Activated CD4-positive, alpha-beta T cell treated with anti-CD3 and anti-CD28 coated beads for 36 hours (primary cell): ENCODE data around the gene GGA2. TPM values are rescaled to one million over a fixed set of nuclear protein-coding genes. Genes with fewer than 3 reads are reported as not detected.
"Not testable (repeated sequence)": the region's sequence is repeated elsewhere in the genome, so short reads cannot be mapped to it uniquely, and the experiment has no call there.

Experiments
- ATAC-seq: fragments of 200-7000 bp; cut with Tn5 transposase; one replicate; pipeline ENCODE4 v1.10.0; 2021; ENCODE audit warnings: mild to moderate bottlenecking, moderate library complexity
- CTCF ChIA-PET: fragments of 350-600 bp; sonication (Branson Sonifier 250); formaldehyde crosslinking; loops from one replicate; lab custom pipeline; 2021; ENCODE audit warnings: antibody characterized with exemption; lab: Charles Lee
- POLR2A ChIA-PET: fragments of 350-600 bp; sonication (Branson Sonifier 250); formaldehyde crosslinking; loops from one replicate; lab custom pipeline; 2021; ENCODE audit warnings: antibody characterized with exemption, inconsistent platforms; lab: Charles Lee
- DNase-seq: peaks from one replicate; pipeline ENCODE4 v3.0.0-alpha.2; 2020
- H3K27ac Mint-ChIP-seq: one replicate; pipeline ENCODE4 v1.8.0; 2021; ENCODE audit warnings: mixed read lengths
- H3K27me3 Mint-ChIP-seq: one replicate; pipeline ENCODE4 v1.8.0; 2021; ENCODE audit warnings: mixed read lengths
- H3K36me3 Mint-ChIP-seq: one replicate; pipeline ENCODE4 v1.8.0; 2021; ENCODE audit warnings: low read depth, mixed read lengths
- H3K4me1 Mint-ChIP-seq: one replicate; pipeline ENCODE4 v1.8.0; 2021; ENCODE audit warnings: mixed read lengths
- H3K4me3 Mint-ChIP-seq: one replicate; pipeline ENCODE4 v1.8.0; 2021; ENCODE audit warnings: mild to moderate bottlenecking, moderate library complexity, mixed read lengths
- H3K9me3 Mint-ChIP-seq: one replicate; pipeline ENCODE4 v1.8.0; 2021; ENCODE audit warnings: low read depth, mixed read lengths
- intact Hi-C, 2 experiments: fragments of 100-400 bp; cut with DNase I in 1 of 2; cut with micrococcal nuclease in 1 of 2; formaldehyde crosslinking; loops; one replicate each; pipeline versions ENCODE4 v1.14.2 to v1.15.1; 2022 to 2024; cut with DNase I, micrococcal nuclease
- total RNA-seq, 2 experiments: library from RNA; stranded (reverse); gene quantifications; one replicate each; pipeline ENCODE4 v1.2.3, GENCODE V29; 2021

GGA2 gene
- total RNA-seq, 2 experiments from 2014 or later: 86.7 to 114 TPM

DNA sequence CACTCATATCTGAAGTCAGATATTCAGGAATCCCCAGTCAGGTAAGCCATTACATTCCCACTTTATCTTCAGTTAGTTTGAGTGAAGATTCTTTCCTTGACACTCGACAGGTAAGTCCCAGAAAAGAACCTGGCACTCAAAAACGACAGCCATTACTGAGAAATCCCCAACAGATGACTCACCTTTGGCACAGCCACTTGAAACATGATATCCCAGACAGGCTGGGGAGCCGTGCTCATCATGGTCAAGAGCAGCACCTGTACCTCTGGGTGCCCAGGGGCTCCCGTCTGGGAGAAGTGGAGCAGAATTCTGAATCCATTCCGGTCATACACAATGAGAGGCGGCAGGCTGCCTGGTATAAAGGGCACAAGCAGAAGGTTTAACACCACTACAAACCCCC, 40.5 kb downstream of the GGA2 start:
- H3K27me3 Mint-ChIP-seq: no peaks in the 10 kb centered on the region
- CTCF ChIA-PET: no interaction called here
- peaks cover 43% of the 10 kb centered on the region for H3K36me3 Mint-ChIP-seq
- no peak for ATAC-seq
- POLR2A ChIA-PET: no interaction called here
- peak overlapping the region; percentile 28 for H3K27ac Mint-ChIP-seq
- DNase-seq: no peak
- no peaks in the 10 kb centered on the region for H3K9me3 Mint-ChIP-seq
- H3K4me1 Mint-ChIP-seq: no peaks in the 10 kb centered on the region
- intact Hi-C loops: no loop called here
- H3K4me3 Mint-ChIP-seq: no peak overlapping the region

DNA sequence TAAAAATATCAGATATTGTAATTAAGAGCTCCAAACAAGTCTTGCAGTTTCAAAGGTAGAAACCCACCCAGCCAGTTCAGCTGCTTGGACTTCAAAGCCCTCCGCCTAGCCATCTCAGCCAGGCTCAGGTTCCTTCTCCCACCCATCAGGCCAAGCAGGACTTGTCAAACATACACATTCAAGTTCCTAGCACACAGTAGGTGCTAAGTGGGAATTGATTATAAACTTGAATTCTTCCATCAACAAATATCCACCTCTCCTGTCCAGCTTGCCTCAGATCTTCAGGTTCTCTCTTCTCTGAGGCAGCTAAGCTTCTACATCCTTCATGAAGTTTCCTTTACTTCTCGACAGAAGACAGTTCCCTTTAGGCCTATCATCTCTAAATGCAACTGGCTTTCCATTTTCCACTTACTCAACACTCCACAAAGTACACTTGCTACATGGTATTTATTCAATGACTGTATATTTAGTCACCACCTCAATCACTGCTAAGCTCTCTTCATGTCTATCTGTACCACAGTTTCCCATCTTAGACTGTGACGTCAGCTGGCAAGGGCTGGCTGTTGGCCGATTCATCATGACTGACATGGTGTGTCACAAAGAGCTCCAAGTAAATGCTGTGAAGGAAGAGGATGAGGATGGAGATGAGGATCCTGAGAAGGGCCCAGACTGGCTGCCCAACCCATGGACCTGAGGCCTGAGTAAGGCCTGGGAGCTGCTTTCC, 44.0 kb downstream of the GGA2 start:
- ATAC-seq: peak; percentile 26
- peak; percentile 10 for DNase-seq
- intact Hi-C loops: no loop called here
- no peaks in the 10 kb centered on the region for H3K9me3 Mint-ChIP-seq
- H3K4me1 Mint-ChIP-seq: no peaks in the 10 kb centered on the region
- H3K36me3 Mint-ChIP-seq: peaks cover 39% of the 10 kb centered on the region
- ChIA-PET CTCF (interaction anchor here (0.6 to 0.8 kb wide), 2 partner anchors 570 to 829 kb away, joined by 3 to 4 read pairs; no protein-coding TSS in a partner anchor), POLR2A (interaction anchor here (0.6 kb wide), 1 partner anchor 147 kb away, joined by 8 read pairs; no protein-coding TSS in a partner anchor)
- H3K27ac Mint-ChIP-seq: peak overlapping the region; percentile 34
- no peak overlapping the region for H3K4me3 Mint-ChIP-seq
- H3K27me3 Mint-ChIP-seq: no peaks in the 10 kb centered on the region

- ATAC-seq: no peak
- intact Hi-C loops: no loop called here
- no peak overlapping the region for H3K4me3 Mint-ChIP-seq
- DNase-seq: no peak
- peak overlapping the region; percentile 19 for H3K27ac Mint-ChIP-seq
- no peaks in the 10 kb centered on the region for H3K9me3 Mint-ChIP-seq
- CTCF ChIA-PET: no interaction called here
- POLR2A ChIA-PET: no interaction called here
- H3K36me3 Mint-ChIP-seq: peaks cover 34% of the 10 kb centered on the region
- H3K4me1 Mint-ChIP-seq: no peaks in the 10 kb centered on the region
- H3K27me3 Mint-ChIP-seq: no peaks in the 10 kb centered on the region
Observed at GRCh38 chr16:23465179-23465578, 45.1 kb downstream of the GGA2 start.

DNA sequence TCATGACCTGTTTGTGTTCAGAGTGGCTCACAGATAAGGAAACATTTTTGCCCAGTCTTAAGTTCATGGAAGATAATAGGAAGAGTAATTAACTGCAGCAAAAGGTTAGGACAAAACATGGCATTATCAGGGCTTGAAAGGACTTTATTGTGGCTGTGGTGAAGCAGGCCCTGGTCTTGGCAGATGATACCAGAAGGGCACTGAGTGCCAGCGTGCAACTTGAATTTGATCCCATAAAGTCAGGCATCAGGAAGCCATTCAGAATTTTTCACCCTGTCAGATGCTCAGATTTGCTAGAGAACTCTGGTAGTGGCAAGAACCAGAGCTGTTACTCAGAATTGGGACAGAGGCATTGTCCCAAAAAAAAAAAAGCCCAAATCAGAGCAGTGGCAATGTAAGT, 46.1 kb downstream of the GGA2 start:
- Mint-ChIP-seq H3K4me3 (no peak overlapping the region), H3K27ac (no peak overlapping the region), H3K4me1 (no peaks in the 10 kb centered on the region), H3K36me3 (peaks cover 24% of the 10 kb centered on the region), H3K9me3 (no peaks in the 10 kb centered on the region), H3K27me3 (no peaks in the 10 kb centered on the region)
- ChIA-PET POLR2A (no interaction called here), CTCF (no interaction called here)
- DNase-seq (no peak), ATAC-seq (no peak)
- intact Hi-C loops: no loop called here

DNA sequence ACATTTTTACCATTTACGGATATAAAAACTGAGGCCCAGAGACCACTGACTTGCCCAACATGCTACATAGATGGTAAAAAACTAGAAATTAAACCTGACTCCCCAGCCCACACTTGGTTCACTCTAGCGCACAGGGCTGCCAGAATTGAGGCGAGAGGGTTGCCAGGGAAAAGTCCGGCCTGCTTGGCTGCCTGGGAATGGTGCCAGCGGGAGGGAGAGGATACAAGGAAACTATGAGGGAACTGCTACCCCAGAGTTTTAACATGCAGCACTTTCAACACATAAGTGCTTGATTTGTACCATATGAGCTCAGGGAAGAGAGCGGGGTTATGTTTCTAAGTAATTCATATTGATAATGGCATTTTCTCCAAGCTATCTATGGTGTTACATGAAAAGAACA, 47.3 kb downstream of the GGA2 start:
- ATAC-seq, POLR2A ChIA-PET, H3K4me3 Mint-ChIP-seq, H3K9me3 Mint-ChIP-seq, H3K27ac Mint-ChIP-seq, intact Hi-C loops, H3K27me3 Mint-ChIP-seq, H3K4me1 Mint-ChIP-seq, DNase-seq: not testable (repeated sequence)
- CTCF ChIA-PET: interaction anchor here (0.7 kb wide), 1 partner anchor 11 kb away, joined by 3 read pairs; no protein-coding TSS in a partner anchor
- H3K36me3 Mint-ChIP-seq: peaks cover 17% of the 10 kb centered on the region

- no peaks in the 10 kb centered on the region for H3K27me3 Mint-ChIP-seq
- peaks cover 19% of the 10 kb centered on the region for H3K4me1 Mint-ChIP-seq
- peaks cover 5% of the 10 kb centered on the region for H3K36me3 Mint-ChIP-seq
- H3K27ac Mint-ChIP-seq: peak overlapping the region; percentile 93
- CTCF ChIA-PET: interaction anchor here (3.1 kb wide), 1 partner anchor 18 kb away, joined by 28 read pairs; no protein-coding TSS in a partner anchor
- H3K4me3 Mint-ChIP-seq: peak overlapping the region; percentile 92
- POLR2A ChIA-PET: no interaction called here
- intact Hi-C loops: loop anchor here in 1 of 2 experiments (1.0 to 2.0 kb wide), 5 partner anchors 57 to 225 kb away; partner anchors contain the start of genes DCTN5, EARS2, GGA2 and NDUFAB1
- no peaks in the 10 kb centered on the region for H3K9me3 Mint-ChIP-seq
- ATAC-seq (no peak), DNase-seq (no peak)
Observed at GRCh38 chr16:23453338-23454052, 56.8 kb downstream of the GGA2 start.

DNA sequence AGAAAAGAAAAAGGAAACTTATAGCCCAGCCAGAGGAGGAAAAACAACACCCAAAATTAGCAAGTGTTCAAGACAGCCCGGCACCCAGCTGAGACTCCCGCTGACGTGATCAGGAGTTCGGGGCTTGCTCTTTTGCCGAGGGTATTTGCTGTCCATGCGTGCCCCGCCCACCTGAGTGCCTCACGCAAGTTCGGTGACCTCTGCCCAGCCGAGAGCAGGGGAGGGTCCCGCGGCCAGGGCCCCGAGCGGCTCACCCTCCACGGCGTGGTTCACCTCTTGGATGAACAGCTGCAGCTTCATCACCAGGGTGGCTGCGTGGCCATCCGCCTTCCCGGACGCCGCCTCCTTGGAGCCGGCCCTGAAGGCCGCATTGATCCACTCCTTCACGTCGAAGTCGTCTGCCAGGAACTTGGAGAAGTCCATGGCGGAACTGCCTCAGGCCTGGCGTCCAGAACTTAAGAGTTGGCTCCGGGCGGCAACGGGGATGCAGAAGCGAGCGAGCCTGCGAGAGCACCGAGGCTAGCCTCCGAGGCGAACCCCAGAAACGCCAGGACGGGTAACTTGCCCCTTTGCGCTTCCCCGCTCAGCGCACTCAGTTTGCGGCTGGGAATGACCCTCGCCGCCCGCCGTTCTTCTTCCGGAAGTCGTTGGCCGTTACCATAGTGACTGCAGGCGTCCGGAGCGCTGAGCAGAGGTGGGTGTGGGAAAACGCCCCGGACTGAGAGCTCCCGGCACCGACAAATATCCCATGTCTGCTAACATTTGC, 57.5 kb downstream of the GGA2 start, which contains the start of gene COG7:
Gene COG7, minus strand, starts transcription at position 618 of the 766 bp plus-strand sequence. Its CDS starts 195 bp downstream, at position 423.
- Mint-ChIP-seq H3K4me3 (peak within 1 kb of the TSS; percentile 92), H3K27ac (peak within 1 kb of the TSS; percentile 93), H3K36me3 (peaks cover 5% of the 10 kb centered on the region), H3K27me3 (no peaks in the 10 kb centered on the region), H3K4me1 (peaks cover 20% of the 10 kb centered on the region), H3K9me3 (no peaks in the 10 kb centered on the region)
- ChIA-PET CTCF (interaction anchor here (0.5 to 3.1 kb wide), 4 partner anchors 11 to 242 kb away, joined by 3 to 28 read pairs (median 3); no protein-coding TSS in a partner anchor), POLR2A (no interaction called here)
- peak; percentile 92 for DNase-seq
- intact Hi-C loops: loop anchor here in 1 of 2 experiments (1.0 to 2.0 kb wide), 7 partner anchors 17 to 226 kb away; partner anchors contain the start of genes DCTN5, EARS2, GGA2 and NDUFAB1
- ATAC-seq: peak; percentile 94

GRCh38 chr16:23452221-23452571, 58.1 kb downstream of the GGA2 start:
- POLR2A ChIA-PET: no interaction called here
- CTCF ChIA-PET: interaction anchor here (0.5 to 3.1 kb wide), 4 partner anchors 11 to 242 kb away, joined by 3 to 28 read pairs (median 3); no protein-coding TSS in a partner anchor
- peaks cover 5% of the 10 kb centered on the region for H3K36me3 Mint-ChIP-seq
- no peak for DNase-seq
- ATAC-seq: no peak
- peaks cover 20% of the 10 kb centered on the region for H3K4me1 Mint-ChIP-seq
- H3K4me3 Mint-ChIP-seq: peak overlapping the region; percentile 92
- intact Hi-C loops: loop anchor here in 1 of 2 experiments (1.0 to 2.0 kb wide), 3 partner anchors 17 to 189 kb away; partner anchors contain the start of genes DCTN5 and PALB2
- no peaks in the 10 kb centered on the region for H3K9me3 Mint-ChIP-seq
- H3K27me3 Mint-ChIP-seq: no peaks in the 10 kb centered on the region
- peak overlapping the region; percentile 93 for H3K27ac Mint-ChIP-seq

GRCh38 chr16:23448392-23448791, 61.9 kb downstream of the GGA2 start:
- POLR2A ChIA-PET: no interaction called here
- no peak for DNase-seq
- Mint-ChIP-seq H3K4me3 (no peak overlapping the region), H3K9me3 (no peaks in the 10 kb centered on the region), H3K4me1 (peaks cover 20% of the 10 kb centered on the region), H3K27me3 (no peaks in the 10 kb centered on the region), H3K36me3 (peaks cover 9% of the 10 kb centered on the region), H3K27ac (no peak overlapping the region)
- intact Hi-C loops: no loop called here
- ATAC-seq: no peak
- CTCF ChIA-PET: interaction anchor here (9.1 kb wide), 1 partner anchor 13 kb away, joined by 54 read pairs; no protein-coding TSS in a partner anchor

DNA sequence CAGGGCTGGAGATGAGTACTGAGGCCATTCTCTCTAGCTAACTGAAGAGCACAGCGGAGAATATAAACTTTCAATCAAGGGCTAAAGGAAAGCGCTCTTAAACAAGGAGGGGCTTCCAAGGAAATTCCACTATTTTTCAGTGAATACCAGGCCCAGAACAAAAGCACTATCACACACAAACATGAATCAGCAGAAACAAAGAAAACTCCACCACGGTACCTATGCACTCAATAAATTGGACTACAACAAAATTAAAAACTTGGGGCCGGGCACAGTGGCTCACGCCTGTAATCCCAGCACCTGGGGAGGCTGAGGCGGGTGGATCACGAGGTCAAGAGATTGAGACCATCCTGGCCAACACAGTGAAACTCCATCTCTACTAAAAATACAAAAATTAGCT, 72.8 kb downstream of the GGA2 start:
- H3K9me3 Mint-ChIP-seq, H3K27ac Mint-ChIP-seq, H3K27me3 Mint-ChIP-seq, DNase-seq, POLR2A ChIA-PET, ATAC-seq, H3K4me1 Mint-ChIP-seq, H3K4me3 Mint-ChIP-seq: not testable (repeated sequence)
- CTCF ChIA-PET: interaction anchor here (0.7 to 5.8 kb wide), 9 partner anchors 9 to 1551 kb away, joined by 3 to 64 read pairs (median 6); partner anchors contain the start of genes COG7 and SCNN1G
- intact Hi-C loops: loop anchor here in 1 of 2 experiments (10.0 kb wide), 1 partner anchor 353 kb away; no protein-coding TSS in a partner anchor
- H3K36me3 Mint-ChIP-seq: peaks cover 37% of the 10 kb centered on the region
